HG02678 (cell line): Measurements from ENCODE around the gene NCOA7.
"Not testable (repeated sequence)": the region's sequence is repeated elsewhere in the genome, so short reads cannot be mapped to it uniquely, and the experiment has no call there.

Experiments
- ATAC-seq: cut with Tn5 transposase; IDR thresholded peaks from one replicate; pipeline ENCODE4 v1.9.1; 2021; ENCODE audit warnings: mild to moderate bottlenecking, moderate library complexity; ENCODE audit not compliant: unreplicated experiment

NCOA7 gene

GRCh38 chr6:125865015-125865414 lies 74.3 kb downstream of the NCOA7 start:
- no peak for ATAC-seq

- no peak for ATAC-seq
Measured at GRCh38 chr6:125866433-125866832, 75.7 kb downstream of the NCOA7 start.

- ATAC-seq: no peak
Measured at GRCh38 chr6:125867483-125867942, 76.8 kb downstream of the NCOA7 start.

- no peak for ATAC-seq
Measured at GRCh38 chr6:125868252-125868651, 77.5 kb downstream of the NCOA7 start.

- no peak for ATAC-seq
Measured at GRCh38 chr6:125868678-125869395, 78.1 kb downstream of the NCOA7 start.

GRCh38 chr6:125869427-125869826 lies 78.7 kb downstream of the NCOA7 start:
- no peak for ATAC-seq

GRCh38 chr6:125871365-125871764 lies 80.6 kb downstream of the NCOA7 start:
- no peak for ATAC-seq

GRCh38 chr6:125872259-125872921 lies 81.6 kb downstream of the NCOA7 start:
- ATAC-seq: no peak

- no peak for ATAC-seq
Measured at GRCh38 chr6:125882243-125882642, 91.5 kb downstream of the NCOA7 start.

GRCh38 chr6:125884634-125885371 lies 94.0 kb downstream of the NCOA7 start:
- no peak for ATAC-seq

GRCh38 chr6:125886021-125886420 lies 95.3 kb downstream of the NCOA7 start:
- no peak for ATAC-seq

GRCh38 chr6:125886914-125887313 lies 96.2 kb downstream of the NCOA7 start:
- no peak for ATAC-seq

- no peak for ATAC-seq
Measured at GRCh38 chr6:125887372-125887771, 96.6 kb downstream of the NCOA7 start.

- ATAC-seq: no peak
Measured at GRCh38 chr6:125888989-125889656, 98.4 kb downstream of the NCOA7 start.

- ATAC-seq: peak; percentile 55
Measured at GRCh38 chr6:125899726-125900182, 109.0 kb downstream of the NCOA7 start.

GRCh38 chr6:125904871-125905270 lies 114.1 kb downstream of the NCOA7 start:
- ATAC-seq: peak; percentile 80

- ATAC-seq: no peak
Measured at GRCh38 chr6:125906158-125906998, 115.6 kb downstream of the NCOA7 start.

- peak; percentile 99 for ATAC-seq
Measured at GRCh38 chr6:125910527-125910926, 119.8 kb downstream of the NCOA7 start.

- not testable (repeated sequence) for ATAC-seq
Measured at GRCh38 chr6:125911051-125911451, 120.3 kb downstream of the NCOA7 start.

- ATAC-seq: not testable (repeated sequence)
Measured at GRCh38 chr6:125912430-125912829, 121.7 kb downstream of the NCOA7 start.
